Liver (tissue), 9 donors: ENCODE data around the gene BMP6. TPM values are rescaled to one million over a fixed set of nuclear protein-coding genes. Genes with fewer than 3 reads are reported as not detected.

ENCODE experiments used
- DNase-seq: peaks from one replicate; pipeline ENCODE4 v3.0.0-alpha.2; 2017; ENCODE audit warnings: low spot score
- H3K27ac ChIP-seq, 2 donors: one replicate each; pipeline ENCODE4 v1.7.0; 2013; ENCODE audit warnings: inconsistent platforms in 2 of 2, low read length in 2 of 2, control low read depth in 1 of 2, low read depth in 1 of 2, mild to moderate bottlenecking in 1 of 2
- H3K27me3 ChIP-seq, 4 donors: one replicate each; pipeline versions ENCODE4 v1.6.1 to v1.7.0; 2013; ENCODE audit warnings: low read length in 3 of 4, inconsistent platforms in 1 of 4, mild to moderate bottlenecking in 1 of 4, moderate library complexity in 1 of 4; ENCODE audit not compliant: control insufficient read depth in 4 of 4, insufficient read depth in 4 of 4
- H3K36me3 ChIP-seq, 4 donors: one replicate each; pipeline versions ENCODE4 v1.6.1 to v1.7.0; 2013; ENCODE audit warnings: low read length in 3 of 4, mild to moderate bottlenecking in 3 of 4, low read depth in 1 of 4, moderate library complexity in 1 of 4; ENCODE audit not compliant: control insufficient read depth in 4 of 4, insufficient read depth in 3 of 4
- H3K4me1 ChIP-seq, 4 donors: one replicate each; pipeline versions ENCODE4 v1.6.1 to v1.7.0; 2013; ENCODE audit warnings: low read length in 3 of 4, mild to moderate bottlenecking in 3 of 4, moderate library complexity in 1 of 4; ENCODE audit not compliant: control insufficient read depth in 4 of 4, insufficient read depth in 4 of 4
- H3K4me3 ChIP-seq, 3 donors: one replicate each; pipeline versions ENCODE4 v1.6.1 to v1.7.0; 2013; ENCODE audit warnings: low read length in 3 of 3, control low read depth in 1 of 3, low read depth in 1 of 3, mild to moderate bottlenecking in 1 of 3
- H3K9ac ChIP-seq, 2 donors: one replicate each; pipeline ENCODE4 v1.7.0; 2013; ENCODE audit warnings: low read length in 2 of 2, mild to moderate bottlenecking in 2 of 2, moderate library complexity in 2 of 2, control low read depth in 1 of 2, low read depth in 1 of 2
- H3K9me3 ChIP-seq, 4 donors: one replicate each; pipeline versions ENCODE4 v1.6.1 to v1.7.0; 2013; ENCODE audit warnings: low read length in 3 of 4; ENCODE audit not compliant: control insufficient read depth in 4 of 4
- ATF3 ChIP-seq: IDR thresholded peaks from 2 replicates; pipeline ENCODE4 v1.6.1; 2016; ENCODE audit warnings: antibody characterized with exemption
- CTCF ChIP-seq: fragments of 150-350 bp; IDR thresholded peaks from 2 replicates; pipeline ENCODE4 v1.5.1; 2017; ENCODE audit warnings: improper control_type of control experiment, low read depth, low read length; ENCODE audit not compliant: missing input control
- EGR1 ChIP-seq, 2 donors: IDR thresholded peaks; 2 replicates each; pipeline ENCODE4 v1.6.1; 2016 to 2018; ENCODE audit warnings: antibody characterized with exemption in 2 of 2, low read depth in 2 of 2
- FOXA1 ChIP-seq: IDR thresholded peaks from 2 replicates; pipeline ENCODE4 v1.6.1; 2016; ENCODE audit warnings: antibody characterized with exemption
- FOXA2 ChIP-seq: IDR thresholded peaks from 2 replicates; pipeline ENCODE4 v1.6.1; 2016; ENCODE audit warnings: antibody characterized with exemption
- GABPA ChIP-seq, 2 donors: IDR thresholded peaks in 1 of 2; conservative IDR thresholded peaks in 1 of 2; 2 replicates each; pipeline ENCODE4 v1.6.1; 2016; ENCODE audit warnings: antibody characterized with exemption in 2 of 2, mild to moderate bottlenecking in 1 of 2, moderate library complexity in 1 of 2
- HNF4A ChIP-seq, 2 donors: conservative IDR thresholded peaks; 2 replicates each; pipeline ENCODE4 v1.6.1; 2016; ENCODE audit warnings: antibody characterized with exemption in 2 of 2, mild to moderate bottlenecking in 2 of 2
- HNF4G ChIP-seq: IDR thresholded peaks from 2 replicates; pipeline ENCODE4 v1.6.1; 2016; ENCODE audit warnings: antibody characterized with exemption
- JUND ChIP-seq, 2 donors: IDR thresholded peaks; 2 replicates each; pipeline ENCODE4 v1.6.1; 2016; ENCODE audit warnings: antibody characterized with exemption in 2 of 2
- NR2F2 ChIP-seq: IDR thresholded peaks from 2 replicates; pipeline ENCODE4 v1.6.1; 2016; ENCODE audit warnings: antibody characterized with exemption
- RAD21 ChIP-seq, 2 donors: IDR thresholded peaks; 2 replicates each; pipeline ENCODE4 v1.6.1; 2016; ENCODE audit warnings: antibody characterized with exemption in 2 of 2, mild to moderate bottlenecking in 2 of 2
- REST ChIP-seq: IDR thresholded peaks from 2 replicates; pipeline ENCODE4 v1.6.1; 2016; ENCODE audit warnings: antibody characterized with exemption, mild to moderate bottlenecking
- RXRA ChIP-seq, 2 donors: IDR thresholded peaks; 2 replicates each; pipeline ENCODE4 v1.6.1; 2017 to 2018; ENCODE audit warnings: antibody characterized with exemption in 2 of 2, mild to moderate bottlenecking in 1 of 2
- SP1 ChIP-seq: IDR thresholded peaks from 2 replicates; pipeline ENCODE4 v1.6.1; 2018; ENCODE audit warnings: antibody characterized with exemption, mild to moderate bottlenecking
- TAF1 ChIP-seq: conservative IDR thresholded peaks from 2 replicates; pipeline ENCODE4 v1.6.1; 2016; ENCODE audit warnings: antibody characterized with exemption, mild to moderate bottlenecking
- YY1 ChIP-seq: IDR thresholded peaks from 2 replicates; pipeline ENCODE4 v1.6.1; 2016; ENCODE audit warnings: antibody characterized with exemption, mild to moderate bottlenecking
- WGBS: extraction: QIAGEN DNeasy Blood & Tissue Kit; methylation state at CpG from one replicate; pipeline ENCODE4 v1.1.7; 2013; 5-methylcytosine and 5-hydroxymethylcytosine counted together
- polyA plus RNA-seq, 2 donors: library from polyadenylated mRNA; stranded (reverse) in 1 of 2; unstranded in 1 of 2; fragments of 200-250 nt in 1 of 2; fragments of >200 nt in 1 of 2; fragmentation: Nextera tagmentation in 1 of 2; extraction: Ambion mirVana in 1 of 2; gene quantifications; one replicate each; pipeline versions ENCODE4 v1.2.1 to v1.2.3, GENCODE V29; 2013 to 2015
- total RNA-seq, 2 donors: library from RNA; depleted of rRNA; stranded (reverse); fragments of >200 nt; gene quantifications; one replicate each; pipeline ENCODE4 v1.2.3, GENCODE V29; 2014
- TF ChIP-seq, protein P1 (sequence below): IDR thresholded peaks from 2 replicates; pipeline ENCODE4 v1.6.1; 2016; ENCODE audit warnings: antibody characterized with exemption
- TF ChIP-seq, protein P2 (sequence below): IDR thresholded peaks from 2 replicates; pipeline ENCODE4 v1.6.1; 2016; ENCODE audit warnings: antibody characterized with exemption
- donor health status: healthy.
- donor health status: healthy.
- donor health status: healthy.
- donor health status: healthy.
- donor health status: healthy.

BMP6 gene
- total and polyA plus RNA-seq, 4 donors = 0.57 to 5.9 (median 2.3) TPM

DNA sequence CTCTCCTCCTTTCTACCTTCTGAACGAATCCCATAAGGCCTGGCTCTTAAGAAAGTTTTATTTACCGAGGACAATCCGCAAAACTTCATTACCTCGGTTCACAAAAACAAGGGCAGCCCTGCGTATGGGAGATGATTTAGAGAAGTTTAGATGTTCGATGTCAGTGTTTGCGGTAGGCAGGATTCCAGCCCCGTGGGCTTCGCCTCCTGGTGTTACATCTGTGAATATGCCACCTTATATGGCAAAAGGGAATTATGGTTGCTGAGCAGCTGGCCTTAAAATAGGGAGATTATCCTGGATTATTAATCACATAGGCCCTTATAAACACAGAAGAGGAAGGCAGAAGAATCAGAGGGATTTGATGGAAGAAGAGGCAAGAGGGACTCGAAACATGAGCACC is 21.1 kb downstream of the BMP6 start:
- Histone ChIP-seq H3K27ac (no peak overlapping the region), H3K36me3 (no peaks in the 10 kb centered on the region), H3K9me3 (no peaks in the 10 kb centered on the region), H3K4me1 (no peaks in the 10 kb centered on the region), H3K4me3 (no peak overlapping the region), H3K27me3 (peaks cover 0 to 2% (median 0%) of the 10 kb centered on the region in 4 donors), H3K9ac (no peak overlapping the region)
- WGBS = 90% methylated on average over 10 of the region's 10 CpGs
- TF ChIP-seq JUND (IDR thresholded peaks at IDR 0.05) (no peak), NR2F2 (no peak), RAD21 (IDR thresholded peaks at IDR 0.05) (no peak), FOXA1 (no peak), HNF4A (conservative IDR thresholded peaks at IDR 0.05) (no peak), RXRA (IDR thresholded peaks at IDR 0.05) (no peak), REST (no peak), FOXA2 (no peak), CTCF (no peak), SP1 (no peak), HNF4G (no peak)
- TF ChIP-seq, protein P1, sequence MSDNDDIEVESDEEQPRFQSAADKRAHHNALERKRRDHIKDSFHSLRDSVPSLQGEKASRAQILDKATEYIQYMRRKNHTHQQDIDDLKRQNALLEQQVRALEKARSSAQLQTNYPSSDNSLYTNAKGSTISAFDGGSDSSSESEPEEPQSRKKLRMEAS = no peak
- no peak for DNase-seq

- Histone ChIP-seq H3K4me3 (no peak overlapping the region), H3K36me3 (no peaks in the 10 kb centered on the region), H3K27me3 (peaks cover 0 to 2% (median 0%) of the 10 kb centered on the region in 4 donors), H3K27ac (no peak overlapping the region), H3K9me3 (no peaks in the 10 kb centered on the region), H3K4me1 (no peaks in the 10 kb centered on the region), H3K9ac (no peak overlapping the region)
- TF ChIP-seq, protein P1 = no peak
- TF ChIP-seq, protein P2, sequence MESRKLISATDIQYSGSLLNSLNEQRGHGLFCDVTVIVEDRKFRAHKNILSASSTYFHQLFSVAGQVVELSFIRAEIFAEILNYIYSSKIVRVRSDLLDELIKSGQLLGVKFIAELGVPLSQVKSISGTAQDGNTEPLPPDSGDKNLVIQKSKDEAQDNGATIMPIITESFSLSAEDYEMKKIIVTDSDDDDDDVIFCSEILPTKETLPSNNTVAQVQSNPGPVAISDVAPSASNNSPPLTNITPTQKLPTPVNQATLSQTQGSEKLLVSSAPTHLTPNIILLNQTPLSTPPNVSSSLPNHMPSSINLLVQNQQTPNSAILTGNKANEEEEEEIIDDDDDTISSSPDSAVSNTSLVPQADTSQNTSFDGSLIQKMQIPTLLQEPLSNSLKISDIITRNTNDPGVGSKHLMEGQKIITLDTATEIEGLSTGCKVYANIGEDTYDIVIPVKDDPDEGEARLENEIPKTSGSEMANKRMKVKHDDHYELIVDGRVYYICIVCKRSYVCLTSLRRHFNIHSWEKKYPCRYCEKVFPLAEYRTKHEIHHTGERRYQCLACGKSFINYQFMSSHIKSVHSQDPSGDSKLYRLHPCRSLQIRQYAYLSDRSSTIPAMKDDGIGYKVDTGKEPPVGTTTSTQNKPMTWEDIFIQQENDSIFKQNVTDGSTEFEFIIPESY = no peak
- TF ChIP-seq YY1 (no peak), FOXA1 (no peak), ATF3 (no peak), TAF1 (no peak), RAD21 (IDR thresholded peaks at IDR 0.05) (no peak), HNF4A (conservative IDR thresholded peaks at IDR 0.05) (no peak), GABPA (IDR thresholded peaks at IDR 0.05 in 1 of 2, conservative IDR thresholded peaks at IDR 0.05 in 1 of 2) (no peak), CTCF (no peak), EGR1 (IDR thresholded peaks at IDR 0.05; ENCODE audit: low read depth in 2 of 2) (no peak), JUND (IDR thresholded peaks at IDR 0.05) (no peak), NR2F2 (no peak)
- WGBS = 93% methylated on average over 5 of the region's 5 CpGs
- DNase-seq = no peak
These were observed 21.5 kb downstream of the BMP6 start for GRCh38 chr6:7747433-7747832.
